ENCODE measurements around the gene LRP1-AS. TPM values are rescaled to one million over a fixed set of nuclear protein-coding genes. Genes with fewer than 3 reads are reported as not detected.

LRP1-AS gene
- total and polyA plus RNA-seq, 2 experiments from 2014 or later, result 0.59 TPM; not detected in 1

DNA sequence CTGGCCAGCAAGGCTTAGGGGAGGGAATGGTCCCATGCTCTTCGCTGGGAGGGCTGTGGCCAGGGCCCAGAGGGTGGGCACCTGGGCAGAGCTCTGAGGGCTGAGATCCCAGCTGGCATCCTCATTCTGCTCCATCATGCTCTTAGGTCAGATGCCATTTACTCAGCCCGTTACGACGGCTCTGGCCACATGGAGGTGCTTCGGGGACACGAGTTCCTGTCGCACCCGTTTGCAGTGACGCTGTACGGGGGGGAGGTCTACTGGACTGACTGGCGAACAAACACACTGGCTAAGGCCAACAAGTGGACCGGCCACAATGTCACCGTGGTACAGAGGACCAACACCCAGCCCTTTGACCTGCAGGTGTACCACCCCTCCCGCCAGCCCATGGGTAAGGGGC, 30.8 kb upstream of the LRP1-AS start:
- no peaks in the 10 kb centered on the region for H3K36me3 ChIP-seq (replicated peaks; ENCODE audit: insufficient read depth, low read depth)
- WGBS (ENCODE audit: low lambda C conversion rate, missing lambda C conversion rate), result 94% methylated on average over 14 of the region's 14 CpGs

DNA sequence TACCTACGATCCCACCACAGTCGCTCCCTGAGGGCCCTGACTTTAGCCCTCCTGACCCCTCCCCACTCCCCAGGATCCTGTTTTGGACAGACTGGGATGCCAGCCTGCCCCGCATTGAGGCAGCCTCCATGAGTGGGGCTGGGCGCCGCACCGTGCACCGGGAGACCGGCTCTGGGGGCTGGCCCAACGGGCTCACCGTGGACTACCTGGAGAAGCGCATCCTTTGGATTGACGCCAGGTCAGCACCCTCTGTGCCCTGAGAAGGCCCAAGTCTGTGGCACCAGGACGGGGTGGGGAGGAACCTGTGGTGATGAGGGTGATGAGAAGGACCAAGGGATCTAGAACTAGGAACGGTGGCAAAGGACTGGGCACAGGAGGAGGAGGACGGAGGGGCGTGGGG, 29.9 kb upstream of the LRP1-AS start:
- Histone ChIP-seq H3K79me2 (no peaks in the 10 kb centered on the region), H3K4me2 (no peak overlapping the region), H3K4me3 (no peak overlapping the region), H3K9me2 (replicated peaks; ENCODE audit: insufficient read depth) (no peaks in the 10 kb centered on the region), H3K9me3 (ENCODE audit: low read depth) (no peaks in the 10 kb centered on the region), H3K36me3 (replicated peaks; ENCODE audit: insufficient read depth, low read depth) (no peaks in the 10 kb centered on the region), H3K4me1 (ENCODE audit: insufficient read depth) (no peaks in the 10 kb centered on the region), H3K27me3 (no peaks in the 10 kb centered on the region), H3K27ac (no peak overlapping the region), H2AFZ (no peak overlapping the region), H4K20me1 (ENCODE audit: insufficient read depth, poor library complexity, severe bottlenecking) (no peaks in the 10 kb centered on the region)
- TF ChIP-seq EZH2phosphoT487 (IDR thresholded peaks at IDR 0.05; ENCODE audit: low read depth, severe bottlenecking, unreplicated experiment) (no peak), EZH2 (IDR thresholded peaks at IDR 0.05; ENCODE audit: borderline replicate concordance) (no peak)
- TF ChIP-seq, protein P1, sequence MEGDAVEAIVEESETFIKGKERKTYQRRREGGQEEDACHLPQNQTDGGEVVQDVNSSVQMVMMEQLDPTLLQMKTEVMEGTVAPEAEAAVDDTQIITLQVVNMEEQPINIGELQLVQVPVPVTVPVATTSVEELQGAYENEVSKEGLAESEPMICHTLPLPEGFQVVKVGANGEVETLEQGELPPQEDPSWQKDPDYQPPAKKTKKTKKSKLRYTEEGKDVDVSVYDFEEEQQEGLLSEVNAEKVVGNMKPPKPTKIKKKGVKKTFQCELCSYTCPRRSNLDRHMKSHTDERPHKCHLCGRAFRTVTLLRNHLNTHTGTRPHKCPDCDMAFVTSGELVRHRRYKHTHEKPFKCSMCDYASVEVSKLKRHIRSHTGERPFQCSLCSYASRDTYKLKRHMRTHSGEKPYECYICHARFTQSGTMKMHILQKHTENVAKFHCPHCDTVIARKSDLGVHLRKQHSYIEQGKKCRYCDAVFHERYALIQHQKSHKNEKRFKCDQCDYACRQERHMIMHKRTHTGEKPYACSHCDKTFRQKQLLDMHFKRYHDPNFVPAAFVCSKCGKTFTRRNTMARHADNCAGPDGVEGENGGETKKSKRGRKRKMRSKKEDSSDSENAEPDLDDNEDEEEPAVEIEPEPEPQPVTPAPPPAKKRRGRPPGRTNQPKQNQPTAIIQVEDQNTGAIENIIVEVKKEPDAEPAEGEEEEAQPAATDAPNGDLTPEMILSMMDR (IDR thresholded peaks at IDR 0.05; ENCODE audit: poor library complexity), result no peak
- WGBS (ENCODE audit: low lambda C conversion rate, missing lambda C conversion rate), result 99% methylated on average over 14 of the region's 16 CpGs
- DNase-seq (ENCODE audit: low spot score), result no peak

More for the DNA sequence above, 30.8 kb upstream of the LRP1-AS start:
- H4K20me1 ChIP-seq (ENCODE audit: insufficient read depth, poor library complexity, severe bottlenecking), result no peaks in the 10 kb centered on the region
- DNase-seq (ENCODE audit: low spot score), result no peak
- H2AFZ ChIP-seq, result no peak overlapping the region
- no peak overlapping the region for H3K4me3 ChIP-seq
- no peak overlapping the region for H3K4me2 ChIP-seq
- no peak overlapping the region for H3K27ac ChIP-seq
- H3K4me1 ChIP-seq (ENCODE audit: insufficient read depth), result no peaks in the 10 kb centered on the region
- H3K79me2 ChIP-seq, result no peaks in the 10 kb centered on the region
- no peaks in the 10 kb centered on the region for H3K27me3 ChIP-seq
- H3K9me2 ChIP-seq (replicated peaks; ENCODE audit: insufficient read depth), result no peaks in the 10 kb centered on the region
- TF ChIP-seq EZH2 (IDR thresholded peaks at IDR 0.05; ENCODE audit: borderline replicate concordance) (no peak), EZH2phosphoT487 (IDR thresholded peaks at IDR 0.05; ENCODE audit: low read depth, severe bottlenecking, unreplicated experiment) (no peak)
- TF ChIP-seq, protein P1 (IDR thresholded peaks at IDR 0.05; ENCODE audit: poor library complexity), result no peak
- no peaks in the 10 kb centered on the region for H3K9me3 ChIP-seq (ENCODE audit: low read depth)

DNA sequence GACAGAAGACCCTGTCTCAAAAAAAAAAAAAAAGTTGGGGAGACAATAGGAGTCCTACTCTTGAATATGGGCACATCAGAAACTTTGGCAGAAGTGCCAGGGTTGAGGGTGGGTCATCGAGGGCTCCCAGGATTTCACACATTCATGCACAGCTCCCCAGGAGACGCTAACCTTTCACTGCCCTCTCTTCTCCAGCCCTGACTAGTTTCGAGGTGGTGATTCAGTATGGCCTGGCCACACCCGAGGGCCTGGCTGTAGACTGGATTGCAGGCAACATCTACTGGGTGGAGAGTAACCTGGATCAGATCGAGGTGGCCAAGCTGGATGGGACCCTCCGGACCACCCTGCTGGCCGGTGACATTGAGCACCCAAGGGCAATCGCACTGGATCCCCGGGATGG, 29.4 kb upstream of the LRP1-AS start:
- H4K20me1 ChIP-seq (ENCODE audit: insufficient read depth, poor library complexity, severe bottlenecking), result no peaks in the 10 kb centered on the region
- H2AFZ ChIP-seq, result no peak overlapping the region
- TF ChIP-seq EZH2phosphoT487 (IDR thresholded peaks at IDR 0.05; ENCODE audit: low read depth, severe bottlenecking, unreplicated experiment), result no peak
- no peak for TF ChIP-seq EZH2 (IDR thresholded peaks at IDR 0.05; ENCODE audit: borderline replicate concordance)
- TF ChIP-seq, protein P1 (IDR thresholded peaks at IDR 0.05; ENCODE audit: poor library complexity), result no peak
- H3K27me3 ChIP-seq, result no peaks in the 10 kb centered on the region
- H3K79me2 ChIP-seq, result no peaks in the 10 kb centered on the region
- H3K4me3 ChIP-seq, result no peak overlapping the region
- no peak for DNase-seq (ENCODE audit: low spot score)
- no peaks in the 10 kb centered on the region for H3K4me1 ChIP-seq (ENCODE audit: insufficient read depth)
- H3K9me2 ChIP-seq (replicated peaks; ENCODE audit: insufficient read depth), result no peaks in the 10 kb centered on the region
- no peaks in the 10 kb centered on the region for H3K36me3 ChIP-seq (replicated peaks; ENCODE audit: insufficient read depth, low read depth)
- no peak overlapping the region for H3K27ac ChIP-seq
- no peaks in the 10 kb centered on the region for H3K9me3 ChIP-seq (ENCODE audit: low read depth)
- 95% methylated on average over 9 of the region's 9 CpGs for WGBS (ENCODE audit: low lambda C conversion rate, missing lambda C conversion rate)
- H3K4me2 ChIP-seq, result no peak overlapping the region

DNA sequence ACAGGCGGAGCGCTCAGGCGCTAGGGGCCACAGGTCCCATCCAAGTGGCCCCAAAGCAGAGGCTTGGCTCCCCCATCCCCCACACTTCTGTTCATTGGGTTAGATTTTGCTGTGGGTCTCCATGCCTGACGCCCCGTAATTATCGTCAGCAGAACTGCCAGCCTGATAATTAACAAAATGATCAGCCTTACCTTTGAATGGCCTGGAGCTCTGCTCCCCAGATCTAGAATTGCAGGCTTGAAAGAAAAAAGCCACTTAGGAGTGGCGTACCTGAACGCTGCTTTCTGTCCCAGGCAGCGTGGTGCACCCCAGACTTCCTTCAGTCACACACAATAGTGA, 28.7 kb upstream of the LRP1-AS start:
- WGBS (ENCODE audit: low lambda C conversion rate, missing lambda C conversion rate), result 94% methylated on average over 9 of the region's 9 CpGs
- H4K20me1 ChIP-seq (ENCODE audit: insufficient read depth, poor library complexity, severe bottlenecking), result no peaks in the 10 kb centered on the region
- H2AFZ ChIP-seq, result no peak overlapping the region
- no peak overlapping the region for H3K4me3 ChIP-seq
- no peak overlapping the region for H3K4me2 ChIP-seq
- H3K4me1 ChIP-seq (ENCODE audit: insufficient read depth), result no peaks in the 10 kb centered on the region
- no peaks in the 10 kb centered on the region for H3K9me2 ChIP-seq (replicated peaks; ENCODE audit: insufficient read depth)
- no peak overlapping the region for H3K27ac ChIP-seq
- H3K79me2 ChIP-seq, result no peaks in the 10 kb centered on the region
- DNase-seq (ENCODE audit: low spot score), result no peak
- H3K27me3 ChIP-seq, result no peaks in the 10 kb centered on the region
- H3K36me3 ChIP-seq (replicated peaks; ENCODE audit: insufficient read depth, low read depth), result no peaks in the 10 kb centered on the region
- TF ChIP-seq EZH2 (IDR thresholded peaks at IDR 0.05; ENCODE audit: borderline replicate concordance), result no peak
- TF ChIP-seq, protein P1 (IDR thresholded peaks at IDR 0.05; ENCODE audit: poor library complexity), result no peak
- no peak for TF ChIP-seq EZH2phosphoT487 (IDR thresholded peaks at IDR 0.05; ENCODE audit: low read depth, severe bottlenecking, unreplicated experiment)
- no peaks in the 10 kb centered on the region for H3K9me3 ChIP-seq (ENCODE audit: low read depth)

Measured in hepatocyte (in vitro differentiated cells).